PFSK-1 (cell line): Measurements from ENCODE around the gene CBY2.

Source experiments
- FOXP2 ChIP-seq: optimal IDR thresholded peaks from 2 replicates; pipeline ENCODE3; 2011; ENCODE audit warnings: borderline replicate concordance, control low read depth, inconsistent platforms; ENCODE audit not compliant: insufficient read depth; ENCODE audit errors: extremely low read length, extremely low read depth
- POLR2AphosphoS5 ChIP-seq: IDR thresholded peaks from 2 replicates; pipeline ENCODE4 v1.6.1; 2012; ENCODE audit warnings: low read depth, mild to moderate bottlenecking, control low read depth, low read length, moderate library complexity
- REST ChIP-seq, 2 experiments: IDR thresholded peaks; 2 replicates each; pipeline versions ENCODE4 v1.6.1 to v1.8.0; 2011 to 2012; ENCODE audit warnings: low read depth in 2 of 2, low read length in 2 of 2, control low read depth in 1 of 2, inconsistent platforms in 1 of 2, mild to moderate bottlenecking in 1 of 2, moderate library complexity in 1 of 2; ENCODE audit not compliant: insufficient read depth in 1 of 2
- SIN3A ChIP-seq: IDR thresholded peaks from 2 replicates; pipeline ENCODE4 v1.6.1; 2012; ENCODE audit warnings: mild to moderate bottlenecking, low read length, moderate library complexity, borderline replicate concordance; ENCODE audit not compliant: insufficient read depth
- TAF1 ChIP-seq: IDR thresholded peaks from 2 replicates; pipeline ENCODE4 v1.6.1; 2012; ENCODE audit warnings: low read length, control low read depth, borderline replicate concordance; ENCODE audit not compliant: insufficient read depth

CBY2 gene

GRCh38 chr13:45717349-45717748 lies 15.2 kb downstream of the CBY2 start:
- TF ChIP-seq TAF1 (no peak), FOXP2 (no peak), REST (IDR thresholded peaks at IDR 0.05; ENCODE audit: insufficient read depth in 1 of 2, low read depth in 2 of 2, low read length in 2 of 2) (no peak), SIN3A (no peak), POLR2AphosphoS5 (no peak)

GRCh38 chr13:45718063-45718462 lies 15.9 kb downstream of the CBY2 start:
- TF ChIP-seq TAF1 (no peak), SIN3A (no peak), FOXP2 (no peak), REST (IDR thresholded peaks at IDR 0.05; ENCODE audit: insufficient read depth in 1 of 2, low read depth in 2 of 2, low read length in 2 of 2) (no peak), POLR2AphosphoS5 (no peak)

- TF ChIP-seq TAF1 (no peak), REST (IDR thresholded peaks at IDR 0.05; ENCODE audit: insufficient read depth in 1 of 2, low read depth in 2 of 2, low read length in 2 of 2) (no peak), SIN3A (no peak), POLR2AphosphoS5 (no peak), FOXP2 (no peak)
Observed at GRCh38 chr13:45718992-45719391, 16.9 kb downstream of the CBY2 start.

GRCh38 chr13:45721203-45721731 lies 19.1 kb downstream of the CBY2 start:
- no peak for TF ChIP-seq SIN3A
- no peak for TF ChIP-seq POLR2AphosphoS5
- no peak for TF ChIP-seq REST (IDR thresholded peaks at IDR 0.05; ENCODE audit: insufficient read depth in 1 of 2, low read depth in 2 of 2, low read length in 2 of 2)
- no peak for TF ChIP-seq TAF1
- TF ChIP-seq FOXP2 = no peak

GRCh38 chr13:45723798-45724197 lies 21.7 kb downstream of the CBY2 start:
- TF ChIP-seq FOXP2 (no peak), REST (IDR thresholded peaks at IDR 0.05; ENCODE audit: insufficient read depth in 1 of 2, low read depth in 2 of 2, low read length in 2 of 2) (no peak), SIN3A (no peak), POLR2AphosphoS5 (no peak), TAF1 (no peak)
